ENCODE measurements around the gene MYO10.

GRCh38 chr5:16763211-16763610 lies 172.9 kb downstream of the MYO10 start:
- TF ChIP-seq CTCF (IDR thresholded peaks at IDR 0.05 in 4 of 5, conservative IDR thresholded peaks at IDR 0.05 in 1 of 5): no peak
- no peak for TF ChIP-seq POLR2A (IDR thresholded peaks at IDR 0.05)
